NCI-H2171 treated with DMSO at 0.1 percent for 48 hours (cell line): ENCODE results near the gene SUGP2.

Source experiments
- DNase-seq: peaks from one replicate; lab custom pipeline; 2025; lab: John Stamatoyannopoulos, UW

Gene SUGP2

DNA sequence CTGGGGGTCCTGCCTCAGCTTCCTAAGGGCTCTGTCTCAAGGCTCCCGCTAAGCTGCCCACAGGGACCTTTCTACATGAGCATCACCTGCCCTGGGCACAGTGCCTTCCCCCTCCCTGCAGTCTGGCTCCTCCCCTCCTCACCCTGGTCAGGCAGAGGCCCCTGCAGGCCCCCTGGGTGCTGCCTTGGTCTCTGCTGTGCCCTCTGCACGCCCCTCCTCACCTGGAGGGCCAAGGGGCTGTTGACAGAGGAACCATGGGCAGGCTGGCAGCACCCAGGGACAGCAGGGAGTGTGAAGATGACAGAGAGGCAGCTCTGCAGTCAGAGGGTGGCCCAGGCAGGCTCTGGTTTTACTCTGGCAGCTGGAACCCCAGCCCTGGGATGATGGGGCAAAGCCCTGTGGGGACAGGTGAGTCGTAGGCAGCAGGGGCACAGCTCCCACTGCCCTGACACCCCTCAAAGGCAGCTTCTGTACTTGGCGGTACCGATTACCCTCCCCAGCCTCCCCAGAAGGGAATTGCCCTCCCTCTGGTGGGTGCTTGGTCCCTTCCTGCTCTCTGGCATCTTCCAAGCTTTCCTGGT, 43.1 kb downstream of the SUGP2 start:
- DNase-seq = no peak

DNA sequence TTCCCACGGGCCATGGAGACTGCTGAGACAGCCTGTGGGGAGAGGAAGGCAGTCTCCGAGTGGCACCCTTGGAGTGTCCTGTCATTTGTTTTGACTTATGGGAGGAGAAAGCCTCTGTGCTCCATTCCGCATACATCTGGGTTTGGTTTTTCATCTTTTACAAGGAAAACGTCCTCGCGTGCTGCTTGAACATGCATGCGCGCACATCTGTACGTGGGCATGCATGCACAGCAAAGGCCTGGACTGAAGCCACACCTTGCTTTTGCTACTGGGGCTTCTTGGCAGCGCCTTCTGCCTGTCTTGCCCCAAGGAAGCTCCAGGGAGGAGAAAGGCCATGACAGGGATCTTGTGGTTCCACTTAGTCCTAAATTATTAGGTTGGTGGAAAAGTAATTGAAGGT, 44.0 kb downstream of the SUGP2 start:
- no peak for DNase-seq

DNA sequence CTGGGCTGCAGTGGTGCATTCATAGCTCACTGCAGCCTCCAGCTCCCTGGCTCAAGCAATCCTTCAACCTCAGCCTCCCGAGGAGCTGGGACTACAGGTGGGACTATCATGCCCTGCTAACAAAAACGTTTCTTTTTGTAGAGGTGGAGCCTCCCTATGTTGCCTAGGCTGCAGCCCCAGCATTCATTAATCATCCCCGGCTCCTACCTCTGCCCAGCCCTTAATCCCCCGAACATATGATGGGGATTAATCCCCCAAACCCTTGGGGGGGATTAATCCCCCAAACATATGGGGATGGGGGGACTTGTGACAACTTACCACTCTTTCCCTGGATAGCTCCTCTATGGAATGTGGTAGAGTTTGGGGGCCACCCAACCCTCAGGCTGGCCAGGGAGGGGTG, 45.9 kb downstream of the SUGP2 start:
- no peak for DNase-seq

DNA sequence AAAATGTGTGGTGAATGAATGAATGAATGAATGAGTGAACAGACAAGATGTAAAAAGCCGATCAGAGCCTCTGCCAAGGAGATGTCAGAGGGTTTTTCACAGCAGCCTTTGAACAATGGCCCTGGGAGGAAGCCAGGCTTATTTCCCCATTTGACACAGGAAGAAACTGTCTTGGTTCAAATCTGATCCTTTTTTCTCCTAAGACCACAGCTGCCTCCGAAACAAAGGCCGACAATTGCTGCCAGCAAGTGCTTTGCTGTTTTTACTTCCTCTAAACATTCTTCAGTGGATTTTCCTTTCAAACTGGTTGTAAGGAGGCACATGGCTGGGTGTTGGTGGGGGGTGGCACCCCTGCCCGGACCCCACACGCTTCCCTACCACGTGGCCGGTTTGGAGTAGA, 48.1 kb downstream of the SUGP2 start:
- DNase-seq = no peak

DNA sequence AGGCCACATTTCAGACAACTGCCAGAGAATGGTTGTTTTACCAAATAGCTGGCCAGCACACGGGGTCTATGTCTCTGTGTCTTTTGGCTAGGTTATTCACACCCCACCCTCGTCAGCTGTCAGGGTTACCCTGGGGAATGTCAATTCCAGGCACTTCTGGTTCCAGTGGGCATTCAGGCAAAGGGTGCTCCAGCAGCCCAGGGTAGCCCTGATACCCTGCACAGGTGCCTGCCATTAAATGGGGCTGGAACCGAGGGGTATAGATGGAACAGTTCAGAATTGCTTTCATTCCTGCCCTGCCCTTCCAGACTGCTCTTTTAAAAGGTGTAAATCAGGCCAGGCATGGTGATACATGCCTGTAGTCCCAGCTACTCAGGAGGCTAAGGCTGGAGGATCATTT, 49.1 kb downstream of the SUGP2 start:
- DNase-seq = no peak

DNA sequence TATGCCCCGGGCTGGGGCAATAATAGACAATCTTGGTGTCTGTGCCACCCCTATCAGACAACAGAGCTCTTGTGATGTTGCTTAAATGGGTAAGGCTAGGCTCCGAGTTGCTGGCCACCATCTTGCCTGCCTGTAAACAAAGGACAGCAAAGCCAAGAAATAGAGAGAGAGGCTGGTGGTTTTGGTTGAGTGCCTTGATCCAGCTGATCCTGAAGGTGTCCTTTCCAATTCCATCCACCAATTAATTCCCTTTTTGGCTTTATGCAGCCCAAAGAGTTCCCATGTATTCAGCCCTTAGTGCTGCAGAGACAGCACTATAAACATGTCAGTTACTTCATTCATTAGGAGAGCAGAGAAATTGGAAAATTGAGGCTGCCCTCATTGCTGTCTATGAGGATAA, 50.6 kb downstream of the SUGP2 start:
- DNase-seq = no peak

DNA sequence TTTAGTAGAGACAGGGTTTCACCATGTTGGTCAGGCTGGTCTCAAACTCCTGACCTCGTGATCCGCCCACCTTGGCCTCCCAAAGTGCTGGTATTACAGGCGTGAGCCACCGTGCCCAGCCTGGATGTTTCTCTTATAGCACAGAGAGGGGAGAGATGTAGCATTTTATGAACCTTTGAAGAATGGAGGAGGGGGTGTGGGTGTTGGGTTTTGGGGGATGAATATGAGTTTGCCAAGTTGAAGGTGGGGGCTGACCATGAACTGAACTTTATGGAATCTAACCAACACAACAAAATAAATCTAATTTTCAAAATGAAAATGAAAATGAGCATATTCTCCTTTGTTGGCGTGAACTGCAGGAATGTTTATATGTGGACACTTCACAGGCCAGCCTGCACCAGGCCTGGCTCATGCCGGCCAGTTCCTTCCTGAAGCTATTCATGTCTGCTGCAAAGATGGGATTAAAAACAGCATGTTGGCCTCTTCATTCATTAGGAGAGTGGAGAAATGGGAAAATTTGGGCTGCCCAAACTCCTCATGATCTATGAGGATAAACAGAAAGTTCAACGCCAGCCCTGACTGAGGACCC, 52.8 kb downstream of the SUGP2 start:
- no peak for DNase-seq

DNA sequence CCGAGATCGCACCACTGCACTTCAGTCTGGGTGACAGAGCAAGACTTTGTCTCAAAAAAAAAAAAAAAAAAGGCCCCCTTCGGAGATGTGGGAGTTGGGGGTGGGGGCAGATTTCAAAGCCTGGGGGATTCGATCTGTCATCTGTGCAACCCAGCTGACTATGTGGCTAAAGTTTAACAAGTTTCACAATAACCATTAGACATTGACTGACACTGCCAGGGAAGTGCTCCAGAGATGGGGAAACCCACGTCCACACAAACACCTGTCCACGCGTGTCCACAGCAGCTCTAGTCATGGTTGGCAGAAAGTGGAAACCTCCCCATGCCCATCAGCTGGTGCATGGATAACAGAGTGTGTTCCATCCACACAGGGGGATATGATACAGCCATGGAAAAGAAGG, 54.7 kb downstream of the SUGP2 start:
- DNase-seq = no peak

DNA sequence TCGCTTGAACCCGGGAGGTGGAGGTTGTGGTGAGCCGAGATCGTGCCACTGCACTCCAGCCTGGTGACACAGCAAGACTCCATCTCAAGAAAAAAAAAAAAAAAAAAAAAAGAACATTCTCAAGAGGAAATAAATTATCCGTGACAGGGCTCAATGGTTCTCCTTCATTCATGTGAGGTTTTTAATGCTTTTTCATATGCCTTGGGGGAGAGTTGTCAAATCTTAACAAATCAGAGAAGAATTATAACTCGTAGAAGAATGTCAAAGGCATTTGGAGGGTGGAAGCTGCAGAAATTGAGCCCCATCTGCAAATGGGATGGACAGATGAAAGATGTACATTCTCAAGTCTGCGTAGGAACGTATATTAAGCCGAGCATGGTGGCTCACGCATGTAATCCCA, 57.4 kb downstream of the SUGP2 start:
- DNase-seq = no peak

DNA sequence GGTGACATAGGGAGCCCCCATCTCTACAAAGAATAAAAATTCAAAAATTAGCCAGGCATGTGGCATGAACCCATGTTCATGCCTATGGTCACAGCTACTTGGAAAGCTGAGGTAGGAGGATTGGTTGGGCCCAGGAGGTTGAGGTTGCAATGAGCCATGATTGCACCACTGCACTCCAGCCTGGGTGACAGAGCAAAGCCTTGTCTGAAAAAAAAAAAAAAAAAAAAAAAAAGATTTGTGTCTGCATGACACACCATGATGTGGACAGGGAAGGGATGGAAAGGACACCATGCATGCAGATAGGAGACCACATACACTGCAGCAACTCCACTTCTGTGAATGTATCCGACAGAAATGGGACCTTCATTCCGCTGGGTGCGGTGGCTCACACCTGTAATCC, 58.3 kb downstream of the SUGP2 start:
- no peak for DNase-seq

DNA sequence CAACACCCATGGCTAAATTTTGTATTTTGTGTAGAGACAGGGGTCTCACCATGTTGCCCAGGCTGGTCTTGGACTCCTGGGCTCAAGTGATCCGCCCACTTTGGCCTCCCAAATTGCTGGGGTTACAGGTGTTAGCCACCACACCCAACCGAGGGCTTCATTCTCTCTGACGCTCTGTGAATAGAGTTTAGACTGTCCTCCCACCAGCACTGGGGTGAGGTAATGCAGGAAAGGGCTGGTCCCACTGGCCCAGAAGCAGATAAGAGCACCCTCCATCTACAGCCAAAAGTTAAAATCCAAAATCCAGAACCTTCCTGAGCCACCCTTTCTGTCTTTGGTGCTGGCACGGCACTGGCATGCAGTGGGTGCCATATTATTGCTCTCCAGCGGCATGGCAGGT, 60.5 kb downstream of the SUGP2 start:
- DNase-seq = no peak

DNA sequence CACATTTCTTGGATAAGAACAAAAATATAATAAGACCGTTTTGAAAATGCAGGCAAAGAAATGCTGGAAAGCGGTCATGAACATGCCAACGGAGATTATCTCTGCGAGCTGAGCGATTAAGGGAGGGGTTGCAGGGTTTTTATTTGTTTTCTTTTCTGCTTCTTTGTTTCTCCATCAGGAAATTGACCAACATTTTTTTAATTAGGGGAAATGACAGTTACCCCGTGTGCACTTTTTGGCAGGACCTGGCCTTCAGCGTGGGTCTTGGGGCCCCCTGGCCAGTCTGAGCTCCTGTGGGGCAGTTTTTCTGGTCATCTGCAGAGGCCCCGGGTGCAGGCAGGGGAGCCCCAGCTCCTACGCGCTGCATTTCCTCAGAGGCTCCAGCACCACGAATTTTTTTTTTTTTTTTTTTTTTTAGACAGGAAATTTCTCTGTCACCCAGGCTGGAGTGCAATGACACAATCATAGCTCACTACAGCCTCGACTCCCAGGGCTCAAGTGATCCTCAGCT, 61.0 kb downstream of the SUGP2 start:
- DNase-seq = no peak

DNA sequence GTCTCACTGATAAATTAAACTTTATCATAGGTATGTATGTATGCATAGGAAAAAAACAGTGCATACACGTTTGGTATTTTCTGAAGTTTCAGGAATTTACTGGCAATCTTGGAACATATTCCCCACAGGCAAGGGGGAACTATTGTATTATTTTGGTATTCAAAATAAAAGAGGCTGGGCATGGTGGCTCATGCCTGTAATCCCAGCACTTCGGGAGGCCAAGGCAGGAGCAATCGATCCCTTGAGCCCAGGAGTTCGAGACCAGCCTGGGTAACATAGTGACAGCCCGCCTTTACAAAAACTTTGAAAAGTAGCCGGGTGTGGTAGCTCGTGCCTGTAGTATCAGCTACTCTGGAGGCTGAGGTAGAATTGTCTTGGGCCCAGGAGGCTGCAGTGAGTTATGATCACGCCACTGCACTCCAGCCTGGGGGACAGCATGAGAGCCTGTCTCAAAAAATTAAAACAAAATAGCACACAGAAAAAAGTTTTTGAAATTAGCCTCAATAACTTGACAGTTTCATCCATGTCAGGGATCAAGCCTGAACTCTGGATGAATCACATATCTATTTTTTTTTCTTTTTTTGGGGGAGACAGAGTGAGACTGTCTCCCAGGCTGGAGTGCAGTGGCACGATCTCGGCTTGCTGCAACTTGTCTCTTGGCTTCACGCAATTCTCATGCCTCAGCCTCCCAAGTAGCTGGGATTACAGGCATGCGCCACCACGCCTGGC, 63.2 kb downstream of the SUGP2 start:
- no peak for DNase-seq

DNA sequence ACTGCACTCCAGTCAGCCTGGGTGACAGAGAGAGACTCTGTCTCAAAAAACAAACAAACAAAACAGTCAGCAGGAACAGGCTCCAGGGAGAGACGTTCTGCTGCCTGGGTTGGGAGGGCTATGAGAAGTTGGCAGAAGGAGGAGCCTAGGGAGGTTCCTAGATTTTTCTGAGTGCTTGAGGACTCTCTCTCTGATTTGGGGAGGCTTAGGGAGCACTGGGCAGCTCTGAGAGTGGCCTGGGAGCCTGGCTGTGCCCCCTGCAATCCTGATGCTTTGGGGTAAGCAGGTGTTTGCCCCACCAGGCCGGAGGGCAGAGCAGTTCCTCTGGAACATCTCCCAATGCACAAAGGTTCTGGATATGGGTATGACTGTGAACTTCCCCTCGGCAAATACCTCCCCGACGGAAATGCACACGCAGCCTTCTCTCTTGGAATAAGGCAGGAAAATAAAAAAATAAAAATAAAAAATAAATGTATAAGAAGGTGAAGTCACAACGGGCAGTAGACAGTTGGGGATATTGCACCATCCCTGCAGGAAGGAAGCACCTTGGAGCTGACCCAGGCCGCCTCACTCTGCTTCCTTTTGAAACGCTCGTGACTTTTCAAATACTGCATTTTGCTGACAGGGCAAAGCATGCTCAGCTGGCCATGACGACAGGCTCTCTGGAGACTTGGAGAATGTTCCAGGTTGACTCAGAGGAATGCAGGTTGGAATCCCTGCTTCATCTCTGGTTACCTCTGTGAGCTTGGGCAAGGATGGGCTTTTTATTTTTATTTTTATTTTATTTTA, 65.8 kb downstream of the SUGP2 start:
- no peak for DNase-seq

DNA sequence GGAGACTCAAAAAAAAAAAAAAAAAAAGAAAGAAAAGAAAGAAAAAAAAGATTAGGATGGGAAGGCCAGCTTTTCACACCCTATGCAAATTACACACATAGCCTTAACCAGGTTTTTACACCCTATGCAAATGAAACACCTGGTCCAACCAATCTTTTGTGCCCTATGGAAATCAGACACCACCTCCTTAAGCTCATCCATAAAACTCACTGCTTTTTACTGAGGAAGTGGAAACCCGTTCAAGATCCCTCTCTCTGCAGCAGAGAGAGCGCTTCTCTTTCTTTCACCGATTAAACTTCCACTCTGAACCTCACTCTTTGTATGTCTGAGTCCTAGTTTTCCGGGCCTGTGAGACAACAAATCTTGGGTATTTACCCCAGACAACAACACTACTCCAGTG, 67.0 kb downstream of the SUGP2 start:
- DNase-seq = peak; percentile 30

DNA sequence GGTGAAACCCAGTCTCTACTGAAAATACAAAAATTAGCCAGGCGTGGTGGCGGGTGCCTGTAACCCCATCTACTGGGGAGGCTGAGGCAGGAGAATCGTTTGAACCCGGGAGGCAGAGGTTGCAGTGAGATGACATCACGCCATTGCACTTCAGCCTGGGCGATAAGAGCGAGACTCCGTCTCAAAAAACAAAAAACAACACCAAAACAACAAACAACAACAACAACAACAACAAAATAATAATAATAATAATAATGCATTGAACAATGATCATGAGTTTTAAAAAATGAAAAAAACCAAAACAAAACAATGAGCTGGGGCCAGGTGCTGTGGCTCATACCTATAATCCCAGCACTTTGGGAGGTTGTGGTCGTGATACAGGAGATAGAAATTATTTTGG, 69.2 kb downstream of the SUGP2 start:
- DNase-seq = no peak

DNA sequence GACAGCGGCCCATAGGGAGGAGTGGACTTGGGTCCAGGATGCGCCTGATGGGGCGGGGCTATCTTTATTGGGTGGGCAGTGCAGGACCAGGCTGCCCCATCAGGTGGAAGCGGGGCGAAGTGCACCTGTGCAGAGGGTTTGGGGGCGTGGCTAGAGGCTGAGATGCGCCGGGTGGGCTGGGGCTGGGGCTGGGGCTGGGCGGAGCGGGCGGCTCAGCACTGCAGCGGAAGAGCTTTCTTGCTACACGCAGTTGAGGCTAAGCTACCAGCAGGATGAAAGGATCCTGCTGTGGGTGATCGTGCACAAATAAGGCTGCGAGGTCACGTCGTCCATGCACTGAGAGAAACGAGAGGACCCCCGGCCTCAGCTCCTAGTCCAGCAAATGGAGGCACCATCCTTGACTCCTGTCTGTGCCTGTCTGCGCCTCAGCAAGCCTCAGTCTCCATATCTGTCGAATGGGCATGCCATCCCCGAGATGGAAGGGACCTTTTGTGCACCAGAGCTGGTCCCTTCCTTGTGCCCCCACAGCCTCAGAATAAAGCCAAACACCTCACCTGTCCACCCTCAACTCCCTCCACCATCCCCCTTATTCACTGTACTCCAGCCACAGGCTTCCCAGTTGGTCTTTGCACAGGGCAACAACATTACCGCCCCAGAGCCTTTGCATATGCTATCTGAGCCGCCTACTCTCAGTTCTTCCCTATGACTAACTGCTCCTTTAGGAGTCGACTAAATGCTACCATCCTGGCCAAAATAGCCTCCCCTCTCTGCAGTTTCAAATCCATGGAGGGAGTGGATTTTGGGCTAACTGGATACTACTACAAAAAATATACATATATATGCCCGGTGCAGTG, 71.3 kb downstream of the SUGP2 start:
- peak; percentile 43 for DNase-seq

DNA sequence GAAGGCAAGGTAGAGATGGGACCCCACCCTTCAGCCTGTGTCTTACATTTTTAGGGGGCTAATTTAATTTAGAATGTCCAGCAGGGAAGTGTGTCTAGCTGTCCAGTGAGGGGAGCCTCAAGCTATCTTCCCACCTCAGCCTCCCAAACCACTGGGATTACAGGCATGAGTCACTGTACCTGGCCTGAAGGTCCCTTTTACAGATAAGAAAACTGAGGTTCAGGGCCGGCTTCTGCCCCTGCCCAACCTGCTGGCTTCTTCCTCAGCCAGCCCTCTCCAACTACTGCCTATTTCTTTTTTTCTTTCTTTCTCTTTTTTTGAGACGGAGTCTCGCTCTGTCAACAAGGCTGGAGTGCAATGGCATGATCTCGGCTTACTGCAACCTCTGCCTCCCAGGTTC, 72.9 kb downstream of the SUGP2 start:
- no peak for DNase-seq

DNA sequence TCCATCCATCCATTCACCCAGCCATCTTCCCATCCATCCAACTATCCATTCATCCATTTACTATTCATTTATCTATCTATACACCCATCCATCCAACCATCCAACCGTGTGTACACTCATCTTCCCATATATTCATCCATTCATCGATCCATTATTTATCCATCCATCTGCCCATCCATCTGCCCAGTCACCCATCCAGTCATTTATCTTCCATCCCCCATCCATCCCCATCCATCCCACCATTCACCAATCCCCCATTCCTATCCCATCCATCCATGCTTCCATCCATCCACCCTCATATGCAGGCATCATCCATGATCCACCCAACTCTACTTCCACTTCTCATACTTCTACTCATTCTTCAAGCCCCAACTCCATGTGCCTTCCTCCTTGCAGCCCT, 78.3 kb downstream of the SUGP2 start:
- no peak for DNase-seq

DNA sequence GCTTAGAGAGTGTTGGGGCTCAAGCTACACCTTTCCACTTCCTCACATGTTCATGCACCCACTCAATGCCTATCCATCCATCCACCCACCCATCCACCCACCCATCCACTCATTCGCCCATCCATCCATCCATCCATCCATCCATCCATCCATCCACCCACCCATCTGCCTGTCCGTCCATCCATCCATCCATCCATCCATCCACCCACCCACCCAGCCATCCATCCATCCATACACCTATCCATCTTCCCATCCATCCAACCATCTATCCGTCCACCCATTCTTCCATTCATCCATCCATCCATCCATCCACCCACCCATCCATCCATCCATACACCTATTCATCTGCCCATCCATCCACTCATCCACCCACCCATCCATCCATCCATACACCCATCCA, 79.2 kb downstream of the SUGP2 start:
- no peak for DNase-seq

DNA sequence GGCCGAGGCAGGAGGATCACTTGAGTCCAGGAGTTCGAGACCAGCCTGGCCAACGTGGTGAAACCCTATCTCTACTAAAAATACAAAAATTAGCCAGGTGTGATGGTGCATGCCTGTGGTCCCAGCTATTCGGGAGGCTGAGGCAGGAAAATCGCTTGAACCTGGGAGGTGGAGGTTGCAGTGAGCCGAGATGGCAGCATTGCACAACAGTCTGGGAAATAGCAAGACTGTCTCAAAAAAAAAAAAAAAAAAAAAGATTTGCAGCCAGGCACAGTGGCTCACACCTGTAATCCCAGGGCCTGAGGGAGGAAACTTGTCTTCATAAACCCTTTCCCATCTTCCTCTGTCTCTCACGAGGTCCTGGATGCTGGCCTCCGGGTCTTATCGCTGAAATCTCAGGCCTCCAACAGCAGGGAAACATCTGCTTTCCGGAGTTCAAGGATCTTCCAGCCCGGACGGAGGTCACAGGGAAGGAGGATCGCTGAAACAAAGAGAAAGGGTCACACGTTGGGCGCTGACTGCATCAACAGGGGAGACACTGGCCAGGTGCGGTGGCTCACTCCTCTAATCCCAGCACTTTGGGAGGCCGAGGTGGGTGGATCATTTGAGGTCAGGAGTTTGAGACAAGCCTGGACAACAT, 80.8 kb downstream of the SUGP2 start:
- peak; percentile 68 for DNase-seq
